ENCODE measurements around the gene SARDH.
"Not testable (repeated sequence)": the region's sequence is repeated elsewhere in the genome, so short reads cannot be mapped to it uniquely, and the experiment has no call there.

The SARDH gene

GRCh38 chr9:133641861-133642595, 96.1 kb downstream of the SARDH start:
- DNase-seq, result no peak

- no peak for DNase-seq
Observed at GRCh38 chr9:133641396-133641655, 96.8 kb downstream of the SARDH start.

DNA sequence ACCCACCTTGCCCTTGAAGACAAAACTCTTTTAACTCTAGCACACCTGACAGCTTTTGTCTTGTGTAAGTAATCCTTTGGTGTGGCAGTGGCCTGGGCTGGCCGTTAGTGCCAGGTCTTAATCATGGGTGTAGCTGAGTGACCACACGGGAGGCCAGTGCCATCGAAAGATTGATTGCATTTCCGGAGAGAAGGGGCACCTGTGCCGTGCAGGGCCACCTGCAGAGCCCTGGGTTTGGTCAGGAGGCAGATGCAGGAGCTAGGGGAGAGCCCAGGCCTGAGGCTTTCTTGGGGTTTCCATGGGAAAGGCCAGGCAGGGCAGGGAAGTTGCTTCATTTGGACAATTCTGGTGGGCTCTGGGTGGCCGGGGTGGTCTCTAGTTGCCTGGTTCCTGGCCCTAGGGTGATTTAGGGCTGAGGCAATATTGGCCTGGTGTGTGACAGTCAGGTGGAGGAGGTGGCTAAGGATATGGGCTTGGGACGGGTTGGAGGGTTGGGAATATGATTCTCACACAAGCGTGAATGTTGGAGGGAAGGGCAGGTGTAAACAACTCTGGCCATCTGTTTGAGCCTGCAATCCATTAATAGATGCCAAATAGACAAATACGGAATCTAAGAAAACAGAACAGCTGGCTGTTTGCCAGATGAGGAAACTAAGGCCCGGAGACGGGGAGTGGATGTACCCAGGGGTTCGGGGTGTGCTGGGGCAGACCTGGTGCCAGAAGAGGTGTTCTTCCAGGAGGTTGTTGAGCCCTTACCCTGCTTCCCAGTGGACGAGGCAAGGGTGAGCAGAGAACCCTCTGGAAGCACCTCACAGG, 97.4 kb downstream of the SARDH start:
- no peak for DNase-seq

DNA sequence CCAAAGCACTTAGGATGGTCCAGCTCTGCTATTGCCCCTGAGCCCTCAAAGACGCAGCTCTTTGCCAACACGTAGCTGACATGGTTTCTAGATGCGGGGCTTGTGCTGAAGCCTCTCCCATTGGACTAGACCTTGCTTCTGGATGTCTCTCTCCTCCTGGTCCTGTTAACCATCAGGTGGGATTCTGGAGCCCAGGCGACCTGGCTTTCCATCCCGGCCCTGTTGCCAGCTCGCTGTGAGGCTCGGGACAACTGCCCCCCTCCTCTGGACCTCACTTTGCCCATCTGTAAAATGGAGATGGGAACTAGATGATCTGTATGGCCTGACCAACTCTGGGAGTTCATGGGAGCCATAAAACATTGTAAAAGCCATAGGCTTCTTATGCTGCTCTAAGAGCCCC, 98.0 kb downstream of the SARDH start:
- DNase-seq, result no peak

GRCh38 chr9:133639613-133640012, 98.5 kb downstream of the SARDH start:
- DNase-seq, result no peak

DNA sequence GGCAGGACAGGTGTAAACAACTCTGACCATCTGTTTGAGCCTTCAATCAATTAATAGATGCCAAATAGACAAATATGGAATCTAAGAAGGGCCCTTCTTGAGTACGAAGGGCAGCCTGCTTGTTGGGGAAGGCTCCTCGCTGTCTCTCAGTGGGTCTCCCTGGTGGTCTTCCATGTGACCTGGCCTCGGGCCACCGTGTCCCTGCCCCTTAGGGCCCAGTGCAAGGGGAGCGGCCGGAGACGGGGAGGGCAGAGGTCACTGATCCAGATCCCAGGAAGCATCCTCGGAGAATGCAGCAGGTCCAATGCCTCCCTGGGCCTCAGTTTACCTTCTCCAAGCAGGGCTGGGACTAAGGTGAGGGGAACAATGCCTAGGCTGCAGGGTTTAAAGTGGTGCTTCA, 99.4 kb downstream of the SARDH start:
- no peak for DNase-seq

GRCh38 chr9:133638076-133638475, 100.1 kb downstream of the SARDH start:
- DNase-seq, result no peak

DNA sequence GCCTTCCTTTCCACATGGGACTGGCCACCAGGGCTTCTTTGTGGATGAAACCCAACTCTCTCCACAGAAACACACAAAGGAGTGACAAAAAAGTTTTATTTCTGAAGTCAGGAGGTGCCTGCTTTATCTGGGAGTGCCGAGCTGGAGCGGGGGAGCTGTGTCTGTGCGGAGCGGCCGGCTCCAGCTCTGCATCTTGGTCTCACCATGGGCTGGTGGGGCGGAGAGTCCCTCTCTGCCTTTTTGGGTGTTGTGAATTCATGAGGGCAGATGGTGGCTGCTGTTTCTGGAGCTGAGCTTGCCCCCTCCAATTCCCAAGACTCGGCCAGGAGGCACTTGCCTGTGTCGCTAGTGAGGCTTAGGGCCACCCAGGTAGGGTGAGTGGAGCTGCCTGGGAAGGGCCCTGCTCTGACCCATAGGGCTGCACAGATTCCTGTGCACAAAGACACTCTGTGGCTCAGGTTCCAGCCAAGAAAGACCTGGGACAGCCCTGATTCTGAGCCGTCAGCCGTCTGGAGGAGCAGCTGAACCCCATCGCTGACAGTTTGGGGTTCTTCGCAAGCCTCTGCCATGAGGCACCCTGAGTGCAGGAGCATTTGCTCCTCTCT, 100.6 kb downstream of the SARDH start:
- no peak for DNase-seq

- DNase-seq, result no peak
Observed at GRCh38 chr9:133636902-133637301, 101.2 kb downstream of the SARDH start.

DNA sequence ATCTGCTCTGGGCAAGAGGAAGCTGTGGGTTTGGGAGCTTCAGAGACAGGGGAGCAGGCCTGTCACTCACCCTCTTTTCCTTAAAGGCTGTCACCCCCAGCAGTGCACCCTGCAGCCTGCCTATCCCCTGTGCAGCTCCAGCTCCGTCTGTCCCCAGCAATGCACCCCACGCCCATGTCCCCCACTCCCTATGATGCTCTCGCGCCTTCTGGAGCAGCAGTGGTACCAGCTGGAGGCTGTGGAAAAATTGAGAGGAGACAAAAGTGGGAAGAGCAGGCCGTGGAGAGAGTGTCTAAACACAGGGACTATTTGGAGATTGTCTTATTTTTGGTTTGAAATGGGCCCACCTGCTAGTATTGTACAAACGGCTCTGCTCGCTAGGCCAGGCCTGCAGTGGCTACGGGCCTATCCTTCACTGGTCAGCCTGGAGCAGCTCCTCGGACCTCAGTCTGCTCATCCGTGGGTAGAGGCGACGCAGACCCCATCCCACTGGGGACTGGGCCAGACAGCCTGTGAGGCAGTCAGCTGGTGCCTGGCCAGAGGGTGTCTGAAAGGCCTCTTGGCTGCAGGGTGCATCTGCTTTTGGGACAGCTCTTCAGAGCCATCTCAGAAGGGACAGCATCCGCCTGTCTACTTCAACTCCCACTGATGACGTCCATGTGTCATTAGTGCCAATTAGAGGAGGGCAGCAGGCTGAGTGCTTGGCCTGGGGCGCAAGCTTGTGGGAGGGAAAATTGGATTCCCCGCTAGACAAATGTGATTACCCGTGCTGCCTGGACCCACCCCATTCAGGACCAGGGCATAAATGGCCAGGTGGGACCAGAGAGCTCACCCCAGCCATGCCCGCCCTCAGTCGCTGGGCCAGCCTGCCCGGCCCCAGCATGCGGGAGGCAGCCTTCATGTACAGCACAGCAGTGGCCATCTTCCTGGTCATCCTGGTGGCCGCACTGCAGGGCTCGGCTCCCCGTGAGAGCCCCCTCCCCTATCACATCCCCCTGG, 102.3 kb downstream of the SARDH start, which contains the start of gene DBH:
Gene DBH, plus strand, starts transcription at position 831 of the 999 bp plus-strand sequence. Its CDS starts 9 bp downstream, at position 840.
- no peak for DNase-seq

- DNase-seq, result no peak
Observed at GRCh38 chr9:133635098-133635497, 103.1 kb downstream of the SARDH start.

DNA sequence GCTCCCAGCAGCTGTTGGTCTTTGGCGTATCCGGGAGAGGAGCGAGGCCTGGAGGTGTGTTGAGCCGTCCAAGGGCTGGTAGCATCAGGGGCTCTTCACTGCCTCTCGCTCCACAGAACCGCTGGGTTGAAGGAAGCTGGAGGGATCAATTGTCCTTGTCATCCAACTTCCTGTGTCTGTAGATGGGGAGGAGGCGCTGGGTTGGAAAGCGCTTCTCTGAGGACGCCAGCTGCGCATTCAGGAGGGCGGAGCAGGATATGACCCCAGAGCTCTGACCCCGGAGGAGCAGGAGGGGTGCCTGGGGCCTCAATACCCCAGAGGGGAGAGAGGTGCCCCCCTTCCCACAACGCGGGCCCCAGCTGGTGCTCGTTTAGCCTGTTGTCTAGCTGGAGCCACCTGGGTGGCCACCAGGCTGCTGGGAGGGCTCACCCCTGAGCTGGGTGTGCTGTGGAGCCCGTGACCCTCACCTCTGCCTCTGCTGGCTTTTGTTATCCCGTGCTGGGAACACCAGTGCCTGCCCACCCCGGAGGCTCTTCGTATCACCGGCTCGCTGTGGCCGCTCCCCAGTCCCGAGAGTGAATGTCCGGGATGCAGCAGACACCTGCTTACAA, 104.0 kb downstream of the SARDH start:
- peak; percentile 54 for DNase-seq

DNA sequence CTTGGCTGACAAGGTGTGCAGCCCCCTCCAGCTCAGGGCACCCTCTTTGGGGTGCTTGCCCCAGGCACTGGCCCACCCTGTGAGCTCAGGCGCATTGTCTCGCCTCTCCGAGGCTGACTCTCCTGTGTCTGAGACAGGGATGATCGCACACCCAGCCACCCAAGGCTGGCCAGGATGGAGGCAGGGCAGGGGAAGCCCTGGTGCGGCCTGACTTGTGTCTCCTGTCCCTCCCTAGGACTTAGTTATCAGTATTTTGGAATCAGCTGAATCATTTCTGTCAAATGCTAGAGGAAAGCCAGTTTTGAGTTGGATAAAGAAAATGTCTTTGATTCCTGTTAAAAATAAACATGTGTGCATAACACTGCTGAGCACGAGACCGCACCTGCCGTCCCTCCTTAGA, 104.5 kb downstream of the SARDH start:
- no peak for DNase-seq

DNA sequence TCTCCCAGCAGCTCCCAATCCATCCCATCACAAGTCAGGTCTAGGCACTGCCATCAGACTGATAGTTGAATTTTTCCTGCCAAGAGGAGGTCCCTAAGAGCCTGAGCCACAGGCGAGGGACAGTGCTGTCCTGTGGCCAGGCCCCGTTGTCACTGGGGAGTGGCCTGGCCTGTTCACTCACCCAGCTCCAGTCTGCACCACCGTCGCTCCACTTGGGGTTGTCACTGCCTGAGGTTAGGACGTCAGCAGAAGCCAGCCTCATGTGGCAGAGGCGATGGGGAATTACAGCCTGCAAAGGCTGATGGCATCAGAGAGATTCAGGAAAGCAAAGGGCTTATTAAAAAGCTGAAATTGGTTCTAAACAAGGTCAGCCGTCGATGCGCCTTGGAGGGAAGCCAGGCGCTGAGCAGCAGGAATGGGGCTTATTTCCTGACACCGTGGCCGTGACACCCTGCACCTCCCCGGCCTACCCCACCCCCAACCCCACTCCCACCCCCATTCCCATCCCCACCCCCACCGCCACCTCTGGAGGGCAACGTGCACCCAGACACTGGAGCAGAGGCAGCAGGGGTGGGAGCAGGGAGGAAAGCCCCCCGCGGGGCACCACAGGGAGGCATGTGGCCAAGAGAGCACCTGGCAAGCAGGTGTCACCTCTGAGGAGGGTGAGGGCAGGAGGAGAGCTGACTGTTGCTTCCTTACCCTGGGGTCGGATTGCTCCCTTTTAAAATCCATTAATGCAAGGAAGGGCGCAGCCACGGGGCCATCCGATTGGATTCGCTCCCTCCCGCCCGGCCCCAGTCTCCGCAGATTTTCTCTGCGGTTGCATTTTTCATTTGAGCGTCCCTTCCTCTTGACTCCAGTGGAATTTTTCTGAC, 105.1 kb downstream of the SARDH start:
- peak; percentile 49 for DNase-seq

DNA sequence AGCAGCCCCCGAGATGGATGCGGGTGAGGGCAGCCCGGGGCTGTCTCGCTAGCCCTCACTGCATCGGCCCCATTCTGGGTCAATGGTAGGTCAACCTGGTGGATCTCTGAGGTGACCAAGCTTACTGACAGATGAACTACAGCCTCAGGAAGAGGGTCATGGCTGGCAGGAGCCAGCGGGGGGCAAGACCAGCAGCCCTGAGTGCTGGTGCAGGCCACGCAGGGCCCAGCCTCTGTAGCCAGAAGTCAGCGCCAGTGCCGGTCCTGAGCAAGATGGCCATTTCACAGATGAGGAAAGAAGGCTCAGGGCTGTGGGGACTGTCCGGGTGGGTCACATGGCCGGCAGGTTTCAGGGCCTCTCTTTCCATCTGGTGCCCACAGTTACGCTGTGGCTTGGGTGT, 107.0 kb downstream of the SARDH start:
- no peak for DNase-seq

GRCh38 chr9:133629221-133630110, 108.7 kb downstream of the SARDH start:
- DNase-seq, result no peak

- DNase-seq, result no peak
Observed at GRCh38 chr9:133628766-133629165, 109.4 kb downstream of the SARDH start.

DNA sequence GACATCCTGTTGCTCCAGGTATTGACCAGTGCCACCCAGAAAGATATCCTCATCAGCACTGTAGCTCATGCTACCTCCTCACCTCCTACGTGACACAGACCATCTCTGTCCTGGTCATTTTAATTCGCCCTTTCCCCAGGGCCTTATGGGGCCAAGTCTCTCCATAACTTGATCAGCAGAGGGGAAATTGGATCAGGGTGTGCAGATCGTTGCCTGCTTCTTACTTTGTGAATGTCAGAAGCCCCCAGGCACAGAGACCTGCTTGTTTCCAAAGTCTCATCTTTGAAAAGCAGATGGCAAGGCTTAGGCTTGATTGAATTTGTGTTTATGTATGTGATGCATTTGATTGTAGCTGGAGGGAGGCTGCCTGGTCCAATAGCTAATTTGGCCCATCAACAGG, 110.8 kb downstream of the SARDH start:
- no peak for DNase-seq

DNA sequence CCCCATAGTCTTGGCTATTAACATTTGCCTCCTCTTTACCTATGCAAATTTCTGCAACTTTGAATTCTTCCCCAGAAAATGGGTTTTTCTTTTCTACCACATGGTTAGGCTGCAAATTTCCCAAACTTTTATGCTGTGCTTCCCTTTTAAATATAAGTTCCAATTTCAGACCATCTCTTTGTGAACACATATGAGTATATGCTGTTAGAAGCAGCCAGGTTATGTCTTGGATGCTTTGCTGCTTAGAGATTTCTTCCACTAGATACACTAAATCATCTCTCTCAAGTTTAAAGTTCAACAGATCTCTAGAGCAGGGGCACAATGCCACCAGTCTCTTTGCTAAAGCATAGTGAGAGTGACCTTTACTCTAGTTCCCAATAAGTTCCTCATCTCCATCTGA, 112.1 kb downstream of the SARDH start:
- DNase-seq, result not testable (repeated sequence)

DNA sequence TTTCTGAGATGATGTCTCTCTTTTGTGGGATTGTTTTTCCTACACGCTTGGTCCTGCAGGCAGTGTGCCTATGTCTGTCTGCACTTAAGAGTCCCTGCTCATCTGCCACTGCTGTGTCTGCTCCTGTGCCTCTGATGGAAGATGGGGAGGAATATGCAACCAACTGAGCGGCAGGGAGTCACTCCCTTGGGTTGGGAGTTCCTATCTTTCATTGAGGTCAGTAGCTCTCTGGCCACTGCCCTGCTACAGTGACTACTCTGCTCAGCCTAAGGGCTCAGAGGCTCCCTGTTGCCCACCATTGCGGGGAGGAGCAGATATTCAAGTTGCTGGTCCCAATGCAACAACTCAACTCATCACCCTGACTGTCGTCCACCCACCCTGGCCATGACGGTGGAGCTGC, 115.6 kb downstream of the SARDH start:
- DNase-seq, result no peak

Measured in NCI-H1092 (cell line).